Activated gamma-delta T cell treated with Interleukin-2 at 50 U/mL for 16 hours (primary cell): Measurements from ENCODE around the gene SDCCAG8.
A peak's percentile ranks its signal among the peaks of the same experiment; 100 is the strongest.

ENCODE experiments used
- DNase-seq: peaks from one replicate; pipeline ENCODE4 v3.0.0-alpha.2; 2020

The SDCCAG8 gene

DNA sequence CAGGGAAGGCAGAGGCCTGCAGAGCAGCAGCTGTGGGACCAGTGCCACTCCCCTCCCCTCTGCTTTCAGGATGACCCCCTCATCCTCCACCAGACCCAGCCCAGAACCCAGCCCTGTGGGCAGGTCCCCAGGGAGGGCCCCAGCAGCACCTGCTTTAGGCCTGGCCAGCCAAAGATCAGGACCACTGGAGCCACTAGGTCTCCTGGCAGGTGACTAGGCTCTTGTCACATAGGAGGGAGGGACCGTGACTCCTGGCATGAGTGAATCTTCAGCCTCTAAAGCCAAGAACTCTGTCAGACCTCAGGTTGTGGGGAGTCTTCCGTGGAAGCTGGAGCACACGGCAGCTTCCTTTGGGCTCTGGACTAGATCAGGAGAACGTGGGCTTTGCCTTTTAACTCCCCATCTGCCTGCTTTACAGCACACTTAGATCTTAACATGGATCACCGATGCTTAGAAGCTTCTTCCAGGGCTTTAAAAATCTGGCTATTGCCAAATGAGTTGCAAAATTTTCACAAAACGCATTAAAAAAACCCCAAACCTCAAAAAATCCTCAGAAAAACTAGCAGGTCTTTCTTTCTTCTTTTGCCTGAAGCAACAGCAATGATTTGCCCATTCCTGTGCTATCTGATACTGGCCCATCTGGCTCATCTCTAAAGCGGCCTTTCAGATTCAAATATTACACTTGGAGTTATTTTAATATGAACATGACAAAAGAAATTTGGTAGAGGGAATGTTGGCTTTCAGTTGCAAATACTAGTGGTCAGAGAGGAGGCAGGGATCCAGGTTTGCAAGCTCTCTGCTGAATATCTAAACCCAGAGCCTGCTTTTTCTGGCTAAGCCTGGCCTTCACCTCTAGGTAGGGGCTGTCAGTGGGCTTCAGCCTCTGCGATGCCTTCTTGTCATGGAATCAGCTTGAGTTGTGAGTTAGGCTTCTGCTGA, 235.2 kb downstream of the SDCCAG8 start:
- DNase-seq: no peak

DNA sequence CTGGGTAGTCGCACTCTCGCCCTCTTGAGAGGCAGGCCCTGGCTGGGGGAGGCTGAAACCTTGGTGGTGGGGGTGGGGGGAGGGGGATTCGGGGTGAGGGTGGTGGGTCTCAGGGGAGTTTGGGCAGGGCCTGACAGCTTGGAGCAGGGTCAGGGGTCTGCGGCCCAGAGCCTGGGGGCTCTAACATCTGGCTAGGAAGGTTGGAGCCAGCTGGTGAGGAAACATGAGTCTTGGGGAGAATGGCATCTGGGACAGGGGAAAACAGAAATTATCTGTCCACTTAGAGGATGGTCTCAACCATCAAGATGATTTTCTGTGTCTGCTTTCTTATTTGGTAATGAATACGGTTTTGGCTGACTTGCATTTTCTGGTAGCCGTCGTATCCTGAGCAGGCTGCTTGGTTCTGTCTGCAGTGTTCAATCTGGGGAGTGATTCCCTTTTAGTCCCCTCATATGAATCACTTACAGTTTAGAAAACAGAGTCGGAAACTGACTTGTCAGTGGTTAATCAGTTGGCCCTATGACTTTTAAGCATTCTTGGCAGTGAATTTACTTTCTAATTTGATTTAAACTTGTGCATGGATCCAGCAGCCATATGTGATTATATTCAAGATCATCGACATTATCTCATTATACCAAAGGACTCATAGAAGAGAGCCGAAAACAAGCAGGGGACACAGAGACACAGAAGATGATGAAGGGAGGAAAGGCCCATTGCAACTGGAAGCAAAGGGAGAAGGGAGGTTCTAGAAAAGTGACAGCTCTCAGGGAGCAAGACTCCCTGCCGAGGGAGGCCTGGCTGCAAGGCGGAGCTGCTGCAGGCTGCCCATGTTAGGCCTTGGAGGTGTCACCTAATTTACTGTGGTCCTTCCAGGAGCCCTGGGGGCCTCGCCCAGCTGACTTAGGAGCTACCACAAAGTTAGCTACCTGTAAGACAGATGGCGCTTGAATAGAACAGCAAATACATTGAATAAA, 237.6 kb downstream of the SDCCAG8 start:
- no peak for DNase-seq

DNA sequence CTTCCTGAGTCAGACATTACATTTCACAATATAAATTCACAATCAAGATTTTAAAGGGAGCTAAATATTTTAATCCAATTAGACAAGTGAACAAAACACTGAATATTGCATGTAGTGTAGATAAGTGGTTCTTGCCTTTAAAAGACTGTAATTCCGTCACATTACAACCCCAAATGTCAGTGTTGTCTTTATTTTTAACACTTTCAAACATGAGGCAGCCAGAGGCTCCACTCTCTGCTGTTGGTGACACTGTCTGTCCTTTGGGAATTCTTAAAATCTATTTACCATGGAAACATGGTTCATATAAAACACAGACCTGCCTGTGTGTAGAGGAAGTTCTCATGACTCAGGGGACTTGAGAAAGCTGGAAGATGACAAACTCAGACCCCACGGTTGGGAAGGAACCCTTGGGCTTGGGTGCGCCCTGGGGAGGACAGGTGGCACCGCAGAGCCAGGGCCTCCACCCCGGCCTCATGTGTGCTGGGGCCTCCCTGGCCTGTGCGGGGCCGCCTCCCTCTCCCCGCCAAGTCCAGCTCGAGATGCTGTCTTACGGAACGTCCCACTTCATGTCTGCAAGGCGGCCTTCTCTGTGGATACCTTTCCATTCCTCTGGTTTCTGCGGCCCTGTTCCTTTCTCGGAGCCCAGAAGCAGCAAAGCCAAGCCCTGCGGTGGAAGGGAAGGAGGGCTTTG, 239.0 kb downstream of the SDCCAG8 start:
- DNase-seq: no peak

DNA sequence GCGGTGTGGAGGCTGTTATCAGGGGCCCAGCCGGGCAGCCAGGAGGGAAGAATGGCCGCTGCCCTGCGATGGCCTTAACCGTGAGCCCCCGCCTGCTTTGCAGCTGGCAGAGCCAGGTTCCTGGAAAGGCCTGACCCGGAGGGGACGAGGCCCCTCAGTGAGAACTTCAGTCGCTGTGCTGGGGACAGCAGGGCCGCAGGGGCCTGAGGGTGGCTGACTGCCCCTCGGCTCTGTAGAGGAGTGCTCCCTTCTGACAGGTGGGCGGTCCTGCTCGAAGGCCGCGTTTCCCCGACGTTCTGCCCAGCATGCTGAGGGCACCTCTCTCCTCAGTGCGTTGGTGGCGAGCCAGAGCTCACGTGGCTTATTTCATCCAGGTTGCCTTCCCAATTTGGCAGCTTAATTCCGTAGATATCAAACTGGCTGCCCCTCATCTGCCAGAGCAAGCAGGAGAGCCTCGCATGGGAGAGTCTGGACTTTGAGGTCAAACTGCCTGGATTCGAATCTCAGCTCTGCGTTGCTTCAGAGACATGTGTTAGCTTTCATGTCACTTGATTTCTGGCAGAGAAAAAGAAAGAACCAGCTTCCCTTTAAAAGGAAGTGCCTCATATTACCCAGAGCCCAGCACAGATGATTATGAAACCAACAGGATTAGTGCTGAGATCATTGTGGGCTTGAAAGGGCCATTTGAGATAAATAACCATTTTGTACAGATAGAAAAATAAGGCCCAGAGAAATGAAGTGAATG, 239.8 kb downstream of the SDCCAG8 start:
- DNase-seq: no peak

DNA sequence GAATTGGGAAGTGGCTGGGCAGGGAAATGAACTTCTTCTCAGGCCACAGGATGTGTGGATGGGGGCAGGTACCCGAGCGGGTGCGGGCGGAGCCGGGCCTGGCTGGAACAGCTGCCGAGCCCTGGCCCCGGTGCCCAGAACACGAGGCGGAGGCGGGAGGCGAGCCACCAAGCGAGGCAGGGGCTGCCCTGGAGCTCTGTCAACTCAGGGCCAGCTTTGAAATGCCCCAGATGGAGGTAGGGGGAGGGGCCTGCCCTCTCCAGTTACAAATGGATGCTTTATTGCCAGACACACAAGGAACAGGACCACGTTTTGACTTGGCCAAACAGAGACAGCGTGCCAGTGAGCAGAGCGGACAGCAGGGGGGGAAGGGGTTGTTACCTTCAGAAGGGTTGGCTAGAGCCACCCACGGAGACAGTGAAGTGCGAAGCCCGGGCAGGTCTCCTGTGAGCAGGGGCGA, 240.4 kb downstream of the SDCCAG8 start:
- no peak for DNase-seq

DNA sequence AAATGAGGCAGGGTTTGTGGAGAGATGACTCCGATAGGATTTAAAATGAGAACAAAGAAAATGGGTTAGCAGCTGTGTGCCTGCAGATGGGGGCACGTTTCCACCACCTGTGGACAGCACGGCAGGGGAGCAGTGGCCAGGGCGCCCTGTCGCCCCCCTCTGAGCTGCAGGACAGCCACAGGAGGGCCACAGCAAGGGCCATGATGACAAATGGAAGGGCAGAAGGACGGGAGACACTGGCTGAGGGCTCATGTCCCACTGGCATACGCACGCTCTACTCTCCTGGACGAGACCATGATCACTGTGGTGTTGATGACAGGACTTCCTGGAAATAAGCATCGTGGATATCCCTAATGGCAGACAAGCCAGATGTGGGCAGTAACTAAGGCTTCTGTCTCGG, 241.0 kb downstream of the SDCCAG8 start:
- no peak for DNase-seq

DNA sequence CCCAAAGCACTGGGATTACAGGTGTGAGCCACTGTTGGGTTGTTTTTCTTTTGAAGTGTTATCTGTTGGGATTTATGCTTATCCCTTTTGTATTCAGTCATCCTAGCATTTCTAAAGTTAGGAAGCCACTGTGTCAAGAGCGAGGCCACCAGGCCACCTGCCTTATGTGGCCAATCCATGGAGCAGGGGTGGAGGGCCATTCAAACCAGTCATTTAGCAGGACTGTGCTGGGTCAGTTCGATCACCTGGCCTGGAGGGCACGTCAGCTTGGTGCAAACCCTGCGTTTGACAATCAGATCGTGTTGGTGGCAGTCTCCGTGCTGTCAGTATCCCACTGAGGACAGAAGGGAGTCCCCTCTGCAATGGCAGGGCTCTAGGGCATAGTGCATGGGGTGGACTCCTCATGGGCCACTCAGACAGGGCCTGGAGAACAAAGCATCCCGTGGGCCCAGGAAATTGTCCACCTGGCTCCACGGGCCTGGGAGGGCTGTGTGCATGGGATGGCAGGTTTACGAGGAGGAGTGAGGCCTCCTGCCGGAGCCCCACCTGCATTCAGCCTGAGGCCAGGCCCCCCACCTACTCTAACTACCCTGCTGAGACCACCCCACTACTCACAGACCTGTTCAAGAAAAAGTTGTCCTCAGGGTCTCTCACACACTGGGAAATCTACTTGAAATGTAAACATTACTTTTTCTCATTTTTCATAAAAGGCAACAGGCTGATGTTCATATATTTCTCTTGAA, 242.3 kb downstream of the SDCCAG8 start:
- no peak for DNase-seq

DNA sequence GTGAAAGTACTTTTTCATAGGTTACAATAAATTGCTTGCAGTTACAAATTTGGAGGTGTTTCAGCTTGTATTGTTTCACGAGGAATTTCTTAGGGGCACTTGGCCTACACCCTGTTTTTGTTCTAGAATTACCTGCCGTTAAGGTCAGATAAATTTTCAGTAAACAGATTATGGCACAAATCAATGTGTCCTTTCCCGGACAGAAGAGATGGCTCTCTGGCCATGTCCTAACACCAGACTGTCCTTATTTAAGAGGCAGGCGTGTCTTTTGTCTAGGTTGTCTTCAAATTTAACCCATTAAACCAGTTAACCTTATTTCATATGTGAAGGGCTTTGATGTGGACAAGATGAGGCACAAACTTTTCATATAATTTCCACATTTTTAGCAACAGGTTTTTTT, 243.4 kb downstream of the SDCCAG8 start:
- no peak for DNase-seq

DNA sequence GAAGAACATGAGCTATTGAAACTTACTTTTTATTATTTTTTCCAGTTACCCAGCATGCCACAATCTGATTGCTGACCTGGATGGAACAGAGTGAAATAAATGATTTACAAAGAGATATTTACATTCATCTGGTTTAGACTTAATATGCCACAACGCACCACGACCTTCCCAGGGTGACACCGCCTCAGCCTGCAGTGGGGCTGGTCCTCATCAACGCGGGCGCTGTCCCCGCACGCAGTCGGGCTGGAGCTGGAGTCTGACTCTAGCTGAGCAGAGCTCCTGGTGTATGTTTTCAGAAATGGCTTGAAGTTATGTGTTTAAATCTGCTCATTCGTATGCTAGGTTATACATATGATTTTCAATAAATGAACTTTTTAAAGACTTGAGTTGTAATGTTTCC, 243.9 kb downstream of the SDCCAG8 start:
- DNase-seq: no peak

DNA sequence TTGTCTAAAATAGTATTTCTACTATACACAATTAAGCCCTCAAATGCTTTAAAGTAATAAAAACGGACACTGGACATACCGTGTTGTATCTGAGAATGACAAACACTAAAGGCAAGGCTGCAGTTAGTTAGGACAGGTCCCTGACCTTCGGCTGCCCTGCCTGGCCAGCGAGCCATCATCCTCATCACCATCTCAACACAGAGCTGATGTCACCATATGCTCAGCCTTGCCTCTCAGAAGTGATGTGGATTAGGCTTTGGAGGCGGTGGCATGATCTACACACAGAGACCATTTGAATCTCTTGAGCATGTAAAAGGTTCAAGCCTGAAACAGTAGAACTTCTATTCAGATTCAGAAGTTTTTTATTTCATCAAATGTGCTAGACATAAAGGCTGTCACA, 244.7 kb downstream of the SDCCAG8 start:
- DNase-seq: no peak

DNA sequence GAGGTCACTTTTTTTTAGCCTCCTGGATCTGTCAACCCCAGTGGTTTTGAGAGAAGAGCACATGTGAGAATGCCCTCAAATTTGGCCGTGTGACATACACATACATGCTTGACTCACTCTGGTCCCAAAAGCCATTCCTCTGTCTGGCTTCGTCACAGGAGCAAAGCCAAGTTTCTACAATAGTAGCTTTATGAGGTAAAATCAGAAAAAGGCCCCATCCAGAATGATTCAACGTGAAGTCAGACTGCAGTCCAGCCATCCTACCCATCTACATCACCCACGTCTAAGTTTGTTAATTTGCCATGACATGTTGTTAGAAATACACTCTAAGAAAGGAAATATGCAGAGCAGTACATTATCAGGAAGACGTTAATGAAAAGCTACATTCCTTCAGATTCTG, 245.2 kb downstream of the SDCCAG8 start:
- DNase-seq: no peak

DNA sequence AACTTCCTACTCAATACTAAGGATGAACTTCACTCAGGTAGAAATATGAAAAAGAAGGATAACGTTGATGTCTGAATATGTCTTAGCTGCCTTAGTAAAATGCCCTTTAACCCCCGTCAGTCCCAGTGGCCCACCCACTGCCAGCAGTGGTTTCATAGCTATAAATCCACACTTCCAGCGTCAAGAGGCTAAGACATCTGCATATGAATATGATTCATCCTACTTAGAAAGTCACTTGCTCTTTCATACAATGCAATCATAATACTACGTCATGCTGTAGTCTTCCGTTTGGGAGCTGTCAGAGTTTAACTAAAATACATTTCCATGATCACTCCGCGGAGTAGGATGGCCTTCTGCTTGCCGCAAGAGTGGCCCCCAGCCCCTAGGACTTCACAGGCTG, 247.3 kb downstream of the SDCCAG8 start:
- no peak for DNase-seq

DNA sequence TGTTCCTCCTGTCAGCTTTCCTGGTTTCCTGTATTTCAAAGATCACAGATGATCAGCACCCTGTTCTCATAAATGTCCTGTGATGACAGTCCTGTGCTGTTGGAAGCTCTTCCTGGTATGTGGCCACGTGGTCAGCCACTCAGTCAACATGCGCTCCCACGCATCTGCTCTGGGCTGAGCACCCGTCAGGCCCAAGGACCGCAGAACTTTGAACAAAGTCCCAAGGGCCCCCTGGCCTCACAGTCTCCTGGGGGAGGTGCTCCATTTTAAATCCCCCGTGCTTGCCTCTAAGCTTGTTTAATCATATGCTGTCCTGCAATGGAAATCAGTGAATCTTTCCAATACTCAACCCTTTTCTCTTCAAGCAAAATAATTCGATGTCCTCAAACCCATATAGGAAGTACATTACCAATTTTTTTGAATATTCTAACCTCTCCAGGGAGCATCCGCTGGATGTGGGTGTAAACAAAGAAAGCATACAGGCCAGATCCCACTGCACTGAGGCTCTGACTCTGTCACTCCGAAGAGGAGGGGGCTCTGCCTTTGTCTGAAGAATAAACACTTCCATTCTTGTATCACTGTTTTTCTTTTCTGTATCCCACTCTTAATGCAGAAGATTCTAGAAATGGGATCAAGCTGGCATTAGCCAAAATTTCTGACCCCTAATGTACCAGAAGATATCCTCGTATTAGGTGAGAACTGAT, 250.3 kb downstream of the SDCCAG8 start:
- DNase-seq: no peak

DNA sequence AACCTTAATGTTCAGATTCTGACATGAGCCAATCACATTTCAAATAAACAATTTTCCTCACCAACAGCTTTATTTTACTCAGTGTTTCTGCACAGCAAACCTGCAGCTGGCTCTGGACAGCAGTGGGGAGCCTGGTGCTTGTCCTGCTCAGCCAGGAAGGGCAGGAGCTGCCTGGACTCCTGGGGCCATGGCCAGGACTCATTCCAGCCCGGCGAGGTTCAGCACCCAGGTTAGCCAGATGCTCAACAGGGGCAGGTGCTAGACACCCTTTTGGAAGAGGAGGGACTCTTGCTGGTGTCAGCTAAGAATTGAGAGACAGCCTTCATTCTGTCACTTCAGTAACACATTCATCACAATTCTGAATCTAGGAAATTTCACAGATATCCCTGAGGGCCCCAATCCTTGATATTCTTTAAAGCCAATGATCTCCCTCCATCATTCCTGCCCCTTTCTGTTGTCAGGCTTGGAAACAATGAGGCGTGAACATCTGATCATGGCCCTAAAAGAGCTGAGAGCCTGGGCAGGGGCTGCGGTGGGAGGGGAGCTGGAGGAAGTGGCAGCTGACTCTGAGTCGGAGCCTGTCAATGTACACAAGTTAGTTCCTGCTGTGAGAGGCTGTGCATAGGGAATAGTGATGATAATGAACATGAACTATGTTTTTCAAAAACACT, 251.3 kb downstream of the SDCCAG8 start:
- no peak for DNase-seq

DNA sequence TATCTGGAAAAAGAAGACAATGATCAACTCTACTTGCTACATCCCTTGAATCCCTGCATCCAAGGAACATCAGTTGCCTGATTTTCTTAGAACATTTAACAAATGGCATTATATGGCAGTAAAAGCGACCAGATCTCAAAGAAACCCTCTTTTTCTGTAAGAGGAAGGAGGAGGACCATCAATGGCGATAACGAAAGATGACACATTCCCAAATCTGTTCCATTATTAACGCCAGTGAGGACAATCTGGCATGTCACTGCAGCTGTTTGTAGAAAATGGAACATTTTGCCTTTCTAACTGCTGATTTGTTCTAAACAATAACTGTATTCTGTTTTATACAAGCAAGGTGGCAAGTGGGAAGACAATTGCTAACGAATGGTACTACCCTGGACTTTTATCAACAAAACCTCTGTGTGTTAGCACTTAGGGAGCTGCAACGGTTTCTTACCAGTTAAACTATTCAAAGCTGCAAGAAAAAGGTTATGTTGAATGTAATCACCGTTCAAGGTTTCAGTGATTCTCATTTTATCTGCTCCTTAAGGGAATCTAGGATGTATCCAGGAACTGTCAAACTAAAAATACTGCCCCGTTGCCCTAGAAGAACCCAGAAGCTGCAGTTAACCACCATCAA, 251.9 kb downstream of the SDCCAG8 start:
- DNase-seq: no peak

DNA sequence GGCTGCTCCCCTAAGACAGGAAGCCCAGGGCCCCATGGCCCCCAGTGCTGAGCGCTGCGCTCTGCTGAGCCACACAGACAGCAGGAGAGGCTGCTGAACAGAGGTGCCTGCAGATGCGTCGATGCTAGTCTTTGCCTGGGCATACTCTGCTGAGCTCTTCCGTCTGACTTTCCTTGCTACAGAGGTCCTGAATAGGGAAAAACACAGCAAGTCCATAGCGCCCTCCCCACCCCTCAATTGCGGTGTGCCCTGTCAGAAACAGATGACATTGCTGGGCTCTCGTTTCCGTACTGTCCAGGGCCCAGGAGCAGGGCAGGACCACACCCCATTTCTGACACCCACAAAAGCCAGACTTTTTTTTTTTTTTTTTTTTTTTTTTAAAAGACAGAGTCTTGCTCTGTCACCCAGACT, 252.5 kb downstream of the SDCCAG8 start:
- DNase-seq: peak; percentile 54

DNA sequence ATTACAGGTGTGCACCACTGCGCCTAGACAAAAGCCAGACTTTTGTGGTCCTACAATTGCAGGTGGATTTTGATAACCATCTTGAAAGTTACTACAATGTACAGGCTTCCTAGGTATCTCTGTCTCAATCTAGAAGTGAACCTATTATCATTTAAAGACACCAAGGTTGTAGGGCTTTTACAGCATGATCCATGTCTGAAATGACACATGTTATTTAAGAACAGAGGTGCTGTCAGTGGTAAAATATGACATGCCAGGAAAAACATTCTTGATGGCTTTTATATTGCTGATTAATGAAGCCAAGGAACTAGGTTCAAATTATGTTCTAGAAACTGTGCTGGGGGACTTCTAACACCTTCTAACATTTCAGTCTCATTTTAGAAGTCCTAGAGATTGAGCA, 253.1 kb downstream of the SDCCAG8 start:
- DNase-seq: no peak

DNA sequence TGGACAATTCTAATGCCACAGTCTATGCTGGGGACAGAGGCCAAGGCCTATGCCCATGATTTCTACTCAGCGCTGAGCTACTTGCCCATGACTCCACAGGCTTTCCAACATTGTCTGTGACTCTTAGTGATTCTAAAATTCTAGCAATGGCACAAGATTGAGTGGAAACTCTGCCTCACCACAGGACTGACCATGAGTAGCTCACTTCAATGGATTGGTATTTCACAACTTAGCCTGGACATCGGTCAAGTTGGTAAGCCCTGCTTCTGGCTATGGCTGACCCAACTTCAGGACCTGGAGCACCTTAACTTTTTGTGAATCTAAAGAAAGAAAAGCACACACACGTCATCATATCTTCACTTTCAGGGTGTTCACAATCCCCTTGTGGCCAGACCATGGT, 255.1 kb downstream of the SDCCAG8 start:
- no peak for DNase-seq

DNA sequence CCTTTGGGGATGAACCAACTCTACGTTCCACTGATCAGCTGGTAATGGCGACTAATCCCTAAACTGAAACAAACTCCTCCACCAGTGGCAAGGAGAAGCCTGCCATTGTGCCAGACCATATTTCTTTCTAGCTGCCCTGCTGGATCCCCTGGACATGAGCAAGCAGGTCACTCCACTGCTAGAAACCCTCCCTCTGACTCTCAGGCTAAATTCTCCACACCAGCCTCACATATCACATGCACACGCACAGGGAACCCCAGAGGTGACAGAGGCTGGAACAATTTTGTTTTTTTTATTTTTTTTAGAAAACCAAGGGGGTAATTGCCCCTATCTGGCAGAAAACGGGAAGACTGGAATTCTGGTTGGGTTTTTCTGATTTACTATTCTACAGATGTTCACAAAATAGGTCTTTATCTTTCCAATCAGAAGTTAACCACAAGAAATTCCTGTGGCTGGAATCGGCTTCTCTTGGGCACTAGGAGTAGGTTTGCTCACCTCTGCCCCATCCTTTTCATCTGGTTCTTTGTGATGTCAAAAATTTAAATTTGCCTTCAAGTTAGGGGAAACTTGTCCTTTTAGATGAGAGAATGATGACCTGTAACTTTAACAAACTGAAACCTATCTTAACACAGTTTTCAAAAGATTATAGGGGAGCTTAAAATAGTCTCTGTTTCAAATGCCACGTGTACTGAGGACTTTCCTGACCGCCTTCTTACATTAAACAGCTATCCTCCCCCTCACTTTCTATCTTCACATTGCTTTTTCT, 258.1 kb downstream of the SDCCAG8 start:
- DNase-seq: no peak
